Measurements from ENCODE around the gene GLIPR1L2. TPM values are rescaled to one million over a fixed set of nuclear protein-coding genes. Genes with fewer than 3 reads are reported as not detected.

GLIPR1L2 gene
- total RNA-seq, 4 donors from 2014 or later, result 0.95 TPM; not detected in 3

DNA sequence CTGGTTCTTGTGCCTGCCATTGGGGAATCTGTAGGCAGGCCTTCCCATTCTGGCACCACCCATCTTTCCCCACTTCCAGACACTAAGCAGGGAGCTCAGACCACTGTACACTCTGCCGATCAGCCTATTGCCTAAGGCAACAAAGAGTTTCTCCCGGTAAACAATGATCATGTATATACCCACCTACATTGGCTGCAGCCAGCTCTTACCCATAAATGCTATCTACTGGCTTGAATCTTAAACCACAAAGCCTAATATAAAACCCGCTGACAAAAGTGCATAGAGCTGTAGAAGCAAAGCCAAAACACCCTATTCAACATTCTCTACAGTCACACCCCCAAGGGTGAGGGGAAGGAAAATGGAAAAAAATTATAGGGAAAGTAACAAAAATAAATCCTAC, 68.9 kb downstream of the GLIPR1L2 start:
- H3K9me3 ChIP-seq, result peaks cover 0 to 2% of the 10 kb centered on the region in 2 donors
- DNase-seq, result no peak
- no peak overlapping the region for H3K4me3 ChIP-seq
- WGBS, 2 donors (ENCODE audit: low coverage in 1 of 2), result 78 to 86% methylated on average over 1 to 3 of the region's 3 CpGs
- in situ Hi-C loops (cut with MboI; ENCODE audit: low pct_ligation_motif_present in 1 of 4, low pct_unique_long_range_greater_than_20kb in 1 of 4, low sequenced_read_pairs in 3 of 4), result no loop called here
- no peaks in the 10 kb centered on the region for H3K36me3 ChIP-seq
- intact Hi-C loops (cut with DNase I; ENCODE audit: low total_unique reads), result no loop called here
- H3K27me3 ChIP-seq, result no peaks in the 10 kb centered on the region
- no peaks in the 10 kb centered on the region for H3K4me1 ChIP-seq
- TF ChIP-seq EP300 (IDR thresholded peaks at IDR 0.05; ENCODE audit: low read depth) (no peak), POLR2AphosphoS5 (IDR thresholded peaks at IDR 0.05) (no peak), POLR2A (IDR thresholded peaks at IDR 0.05) (no peak)
- TF ChIP-seq, protein P1, sequence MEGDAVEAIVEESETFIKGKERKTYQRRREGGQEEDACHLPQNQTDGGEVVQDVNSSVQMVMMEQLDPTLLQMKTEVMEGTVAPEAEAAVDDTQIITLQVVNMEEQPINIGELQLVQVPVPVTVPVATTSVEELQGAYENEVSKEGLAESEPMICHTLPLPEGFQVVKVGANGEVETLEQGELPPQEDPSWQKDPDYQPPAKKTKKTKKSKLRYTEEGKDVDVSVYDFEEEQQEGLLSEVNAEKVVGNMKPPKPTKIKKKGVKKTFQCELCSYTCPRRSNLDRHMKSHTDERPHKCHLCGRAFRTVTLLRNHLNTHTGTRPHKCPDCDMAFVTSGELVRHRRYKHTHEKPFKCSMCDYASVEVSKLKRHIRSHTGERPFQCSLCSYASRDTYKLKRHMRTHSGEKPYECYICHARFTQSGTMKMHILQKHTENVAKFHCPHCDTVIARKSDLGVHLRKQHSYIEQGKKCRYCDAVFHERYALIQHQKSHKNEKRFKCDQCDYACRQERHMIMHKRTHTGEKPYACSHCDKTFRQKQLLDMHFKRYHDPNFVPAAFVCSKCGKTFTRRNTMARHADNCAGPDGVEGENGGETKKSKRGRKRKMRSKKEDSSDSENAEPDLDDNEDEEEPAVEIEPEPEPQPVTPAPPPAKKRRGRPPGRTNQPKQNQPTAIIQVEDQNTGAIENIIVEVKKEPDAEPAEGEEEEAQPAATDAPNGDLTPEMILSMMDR (IDR thresholded peaks at IDR 0.05), result no peak
- no peak overlapping the region for H3K27ac ChIP-seq

DNA sequence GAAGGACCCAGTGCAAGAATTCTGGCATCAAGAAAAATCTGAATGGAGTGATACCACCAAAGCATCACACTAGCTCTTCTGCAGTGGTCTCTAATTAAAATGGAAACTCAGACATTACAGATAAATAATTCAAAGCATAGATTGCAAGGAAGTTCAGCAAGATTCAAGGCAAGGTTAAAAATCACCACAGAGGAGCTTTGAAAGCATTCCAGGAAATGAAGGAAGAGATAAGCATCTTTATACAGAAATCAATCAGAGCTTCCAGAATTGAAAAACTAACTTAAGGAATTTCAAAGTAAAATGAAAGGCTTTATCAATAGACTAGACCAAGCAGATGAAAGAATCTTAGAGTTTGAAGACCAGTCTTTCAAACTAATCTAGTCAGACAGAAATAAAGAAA, 69.3 kb downstream of the GLIPR1L2 start:
- in situ Hi-C loops (cut with MboI; ENCODE audit: low pct_ligation_motif_present in 1 of 4, low pct_unique_long_range_greater_than_20kb in 1 of 4, low sequenced_read_pairs in 3 of 4), result no loop called here
- DNase-seq, result no peak

DNA sequence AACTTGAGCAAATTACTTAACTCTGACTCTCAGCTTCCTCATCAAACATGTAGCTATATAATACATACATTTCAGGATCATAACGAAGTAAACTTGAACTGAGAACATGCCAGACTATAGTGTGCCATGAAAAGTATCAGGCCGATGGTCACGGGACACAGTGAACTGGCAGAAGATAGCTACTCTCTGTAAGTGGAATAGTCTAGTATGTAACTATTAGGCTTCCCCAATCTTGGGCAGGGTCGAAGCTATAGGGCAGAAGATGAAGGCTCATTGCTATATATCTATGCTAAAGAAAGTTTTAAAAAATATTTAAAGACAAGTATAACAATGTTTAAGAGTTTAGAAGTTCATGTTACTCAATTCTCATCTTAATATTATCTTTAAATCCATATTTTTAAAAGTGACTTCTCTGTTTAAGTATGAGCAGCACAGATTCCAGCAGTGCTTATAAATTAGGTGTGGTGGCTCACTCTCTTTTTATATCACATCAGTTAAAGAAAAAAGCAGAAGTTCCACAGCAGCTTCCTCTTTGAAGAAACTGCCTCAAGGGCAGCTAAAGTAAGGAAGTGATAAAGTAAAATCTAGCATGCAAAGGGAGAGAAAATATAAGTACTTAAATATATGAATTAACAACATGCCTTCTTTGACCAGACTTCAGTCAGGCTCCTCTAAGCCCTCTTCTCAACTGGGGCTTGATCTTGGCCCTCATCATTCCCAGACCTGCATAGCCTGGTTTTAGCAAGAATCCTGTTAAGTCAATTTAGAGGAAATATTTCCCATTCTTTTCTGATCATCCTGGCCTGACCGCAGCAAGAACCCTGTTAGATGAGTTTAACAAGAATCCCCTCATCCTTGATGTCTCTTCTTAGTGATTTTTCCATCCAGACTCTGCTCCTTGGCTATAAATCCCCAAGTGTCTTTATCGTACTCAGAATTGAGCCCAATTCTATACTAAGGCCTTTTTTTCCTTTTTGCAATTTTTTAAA, 81.3 kb downstream of the GLIPR1L2 start:
- Histone ChIP-seq H3K36me3 (no peaks in the 10 kb centered on the region), H3K9me3 (no peaks in the 10 kb centered on the region), H3K27me3 (no peaks in the 10 kb centered on the region), H3K4me1 (no peaks in the 10 kb centered on the region), H3K4me3 (no peak overlapping the region), H3K27ac (no peak overlapping the region)
- intact Hi-C loops (cut with DNase I; ENCODE audit: low total_unique reads), result no loop called here
- in situ Hi-C loops (cut with MboI; ENCODE audit: low pct_ligation_motif_present in 1 of 4, low pct_unique_long_range_greater_than_20kb in 1 of 4, low sequenced_read_pairs in 3 of 4), result no loop called here
- 76 to 87% methylated on average over 4 to 6 of the region's 6 CpGs for WGBS, 2 donors (ENCODE audit: low coverage in 1 of 2)
- no peak for DNase-seq
- TF ChIP-seq EP300 (IDR thresholded peaks at IDR 0.05; ENCODE audit: low read depth) (no peak), POLR2AphosphoS5 (IDR thresholded peaks at IDR 0.05) (no peak), POLR2A (IDR thresholded peaks at IDR 0.05) (no peak)
- TF ChIP-seq, protein P1 (IDR thresholded peaks at IDR 0.05), result no peak

More for the DNA sequence above, 69.3 kb downstream of the GLIPR1L2 start:
- TF ChIP-seq POLR2AphosphoS5 (IDR thresholded peaks at IDR 0.05) (no peak), EP300 (IDR thresholded peaks at IDR 0.05; ENCODE audit: low read depth) (no peak), POLR2A (IDR thresholded peaks at IDR 0.05) (no peak)
- TF ChIP-seq, protein P1 (IDR thresholded peaks at IDR 0.05), result no peak
- H3K27ac ChIP-seq, result no peak overlapping the region
- no peak overlapping the region for H3K4me3 ChIP-seq
- no peaks in the 10 kb centered on the region for H3K36me3 ChIP-seq
- peaks cover 0 to 2% of the 10 kb centered on the region in 2 donors for H3K9me3 ChIP-seq
- no peaks in the 10 kb centered on the region for H3K4me1 ChIP-seq
- intact Hi-C loops (cut with DNase I; ENCODE audit: low total_unique reads), result no loop called here
- H3K27me3 ChIP-seq, result no peaks in the 10 kb centered on the region

DNA sequence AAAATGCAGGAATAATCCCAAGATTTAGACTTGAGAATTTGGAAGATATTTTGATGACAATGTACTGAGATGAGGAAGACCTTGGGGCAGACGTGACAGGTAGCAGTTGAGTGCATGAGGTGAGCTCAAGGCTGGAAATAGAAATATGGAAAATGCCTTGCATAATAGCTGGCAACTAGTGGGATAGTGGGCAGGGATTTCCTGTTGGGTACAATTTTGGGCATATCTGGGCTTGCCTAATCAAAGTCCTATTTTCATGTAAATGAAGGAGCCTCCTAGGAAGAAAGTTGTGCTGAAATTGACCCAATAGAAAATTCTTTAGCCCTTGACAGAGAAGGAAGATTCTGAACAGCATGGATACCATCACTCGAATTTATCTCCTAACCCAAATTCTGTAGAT, 83.2 kb downstream of the GLIPR1L2 start:
- DNase-seq, result no peak
- Histone ChIP-seq H3K4me1 (no peaks in the 10 kb centered on the region), H3K27me3 (no peaks in the 10 kb centered on the region), H3K9me3 (no peaks in the 10 kb centered on the region), H3K4me3 (no peak overlapping the region), H3K27ac (no peak overlapping the region), H3K36me3 (no peaks in the 10 kb centered on the region)
- in situ Hi-C loops (cut with MboI; ENCODE audit: low pct_ligation_motif_present in 1 of 4, low pct_unique_long_range_greater_than_20kb in 1 of 4, low sequenced_read_pairs in 3 of 4), result no loop called here
- WGBS, 2 donors (ENCODE audit: low coverage in 1 of 2), result 78 to 86% methylated on average over 1 to 2 of the region's 2 CpGs
- TF ChIP-seq POLR2A (IDR thresholded peaks at IDR 0.05) (no peak), EP300 (IDR thresholded peaks at IDR 0.05; ENCODE audit: low read depth) (no peak), POLR2AphosphoS5 (IDR thresholded peaks at IDR 0.05) (no peak)
- TF ChIP-seq, protein P1 (IDR thresholded peaks at IDR 0.05), result no peak
- intact Hi-C loops (cut with DNase I; ENCODE audit: low total_unique reads), result no loop called here
